HL-60 (cell line): ENCODE data around the gene ZNF326.
"Not testable (repeated sequence)": the region's sequence is repeated elsewhere in the genome, so short reads cannot be mapped to it uniquely, and the experiment has no call there.

Experiments
- CTCF ChIP-seq: IDR thresholded peaks from one replicate; pipeline ENCODE4 v1.5.1; 2011; ENCODE audit warnings: low read length, control low read depth, inconsistent platforms; ENCODE audit not compliant: insufficient read depth
- POLR2AphosphoS5 ChIP-seq: IDR thresholded peaks from 2 replicates; pipeline ENCODE4 v1.6.1; 2012; ENCODE audit warnings: low read depth
- REST ChIP-seq: IDR thresholded peaks from 2 replicates; pipeline ENCODE4 v1.6.1; 2012; ENCODE audit warnings: low read depth; ENCODE audit not compliant: insufficient replicate concordance
- SPI1 ChIP-seq: IDR thresholded peaks from 2 replicates; pipeline ENCODE4 v1.6.1; 2012; ENCODE audit warnings: low read depth, mild to moderate bottlenecking, borderline replicate concordance

DNA sequence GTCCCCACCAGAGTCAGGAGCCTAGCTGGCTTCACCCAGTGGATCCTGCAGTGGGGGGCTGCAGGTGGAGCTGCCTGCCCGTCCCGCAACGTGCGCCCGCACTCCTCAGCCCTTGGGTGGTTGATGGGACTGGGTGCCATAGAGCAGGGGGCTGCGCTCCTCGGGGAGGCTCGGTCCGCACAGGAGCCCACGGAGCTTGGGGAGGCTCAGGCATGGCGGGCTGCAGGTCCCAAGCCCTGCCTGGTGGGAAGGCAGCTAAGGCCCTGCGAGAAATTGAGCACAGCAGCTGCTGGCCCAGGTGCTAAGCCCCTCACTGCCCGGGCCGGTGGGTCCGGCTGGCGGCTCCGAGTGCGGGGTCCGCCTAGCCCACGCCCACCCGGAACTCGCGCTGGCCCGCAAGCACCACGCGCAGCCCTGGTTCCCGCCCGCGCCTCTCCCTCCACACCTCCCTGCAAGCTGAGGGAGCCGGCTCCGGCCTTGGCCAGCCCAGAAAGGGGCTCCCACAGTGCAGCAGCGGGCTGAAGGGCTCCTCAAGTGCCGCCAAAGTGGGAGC, 10.3 kb upstream of the ZNF326 start:
- TF ChIP-seq CTCF, POLR2AphosphoS5, SPI1, REST: not testable (repeated sequence)
